ENCODE measurements around the gene KIAA1755.

GRCh38 chr20:38239441-38239840 lies 21.1 kb downstream of the KIAA1755 start:
- TF ChIP-seq, protein P1, sequence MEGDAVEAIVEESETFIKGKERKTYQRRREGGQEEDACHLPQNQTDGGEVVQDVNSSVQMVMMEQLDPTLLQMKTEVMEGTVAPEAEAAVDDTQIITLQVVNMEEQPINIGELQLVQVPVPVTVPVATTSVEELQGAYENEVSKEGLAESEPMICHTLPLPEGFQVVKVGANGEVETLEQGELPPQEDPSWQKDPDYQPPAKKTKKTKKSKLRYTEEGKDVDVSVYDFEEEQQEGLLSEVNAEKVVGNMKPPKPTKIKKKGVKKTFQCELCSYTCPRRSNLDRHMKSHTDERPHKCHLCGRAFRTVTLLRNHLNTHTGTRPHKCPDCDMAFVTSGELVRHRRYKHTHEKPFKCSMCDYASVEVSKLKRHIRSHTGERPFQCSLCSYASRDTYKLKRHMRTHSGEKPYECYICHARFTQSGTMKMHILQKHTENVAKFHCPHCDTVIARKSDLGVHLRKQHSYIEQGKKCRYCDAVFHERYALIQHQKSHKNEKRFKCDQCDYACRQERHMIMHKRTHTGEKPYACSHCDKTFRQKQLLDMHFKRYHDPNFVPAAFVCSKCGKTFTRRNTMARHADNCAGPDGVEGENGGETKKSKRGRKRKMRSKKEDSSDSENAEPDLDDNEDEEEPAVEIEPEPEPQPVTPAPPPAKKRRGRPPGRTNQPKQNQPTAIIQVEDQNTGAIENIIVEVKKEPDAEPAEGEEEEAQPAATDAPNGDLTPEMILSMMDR (IDR thresholded peaks at IDR 0.05): no peak
- TF ChIP-seq EZH2 (IDR thresholded peaks at IDR 0.05; ENCODE audit: borderline replicate concordance, insufficient read depth, low read depth, low read length, poor library complexity, severe bottlenecking): no peak
